Dedifferentiated amniotic fluid mesenchymal stem cell (primary cell): Measurements from ENCODE around the gene DNAJC1.
A peak's percentile ranks its signal among the peaks of the same experiment; 100 is the strongest.

ENCODE experiments used
- DNase-seq: peaks from one replicate; pipeline ENCODE4 v3.0.0-alpha.2; 2016; ENCODE audit errors: extremely low spot score

The DNAJC1 gene

DNA sequence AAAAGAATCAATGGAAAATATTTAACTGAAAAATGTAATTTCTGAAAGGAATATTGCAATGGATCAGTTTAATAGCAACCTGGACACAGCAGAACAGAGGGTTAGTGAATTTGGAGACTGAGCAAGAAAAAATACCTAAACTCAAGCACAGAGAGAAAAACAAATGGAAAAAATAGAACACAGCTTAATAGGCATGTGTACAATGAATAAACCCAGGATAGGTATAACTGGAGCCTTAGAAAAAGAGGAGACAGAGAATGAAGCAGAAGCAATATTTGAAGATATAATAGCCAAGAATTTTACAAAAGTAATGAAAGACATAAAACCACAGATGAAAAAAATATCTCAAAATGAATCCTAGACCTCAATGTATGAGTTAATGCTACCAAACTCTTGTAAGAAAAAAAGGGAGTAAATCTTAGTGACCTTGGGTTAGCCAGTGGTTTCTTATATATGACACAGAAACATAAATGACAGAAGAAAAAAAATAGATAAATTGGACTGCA is 2.9 kb upstream of the DNAJC1 start:
- DNase-seq = no peak

DNA sequence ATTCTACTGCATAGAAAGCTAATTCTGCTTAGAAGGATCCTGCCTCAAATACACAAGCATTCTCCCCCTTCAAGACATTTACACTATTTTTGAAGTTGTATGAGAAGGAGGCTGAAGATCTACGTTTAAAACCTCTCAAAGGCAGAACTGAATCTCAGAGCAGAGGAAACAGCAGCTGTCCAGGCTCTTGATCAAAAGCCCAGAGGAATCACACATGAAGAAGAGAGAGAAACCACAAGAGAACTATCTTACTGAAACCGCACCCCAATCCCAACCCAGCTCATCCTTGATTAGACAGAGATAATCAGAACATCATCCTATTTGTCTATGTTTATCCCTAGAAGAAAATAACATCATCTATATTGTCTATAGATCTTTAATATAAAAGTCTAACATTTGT is 2.2 kb upstream of the DNAJC1 start:
- no peak for DNase-seq

DNA sequence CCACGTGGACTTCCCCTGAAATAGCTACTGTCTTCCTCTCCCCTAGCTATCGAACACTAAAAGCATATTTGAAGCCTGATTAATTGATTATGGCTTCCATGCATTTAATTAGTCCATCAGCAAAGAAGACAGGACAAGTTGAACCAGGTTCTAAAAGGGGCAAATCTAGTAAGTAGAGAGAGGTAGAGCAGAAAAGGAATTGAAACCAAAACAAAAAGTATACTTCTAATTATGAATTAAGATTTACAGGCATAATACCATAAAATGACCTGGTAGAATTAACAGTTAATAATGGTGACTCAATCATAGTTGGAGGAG is 393 bp upstream of the DNAJC1 start:
- DNase-seq = no peak

DNA sequence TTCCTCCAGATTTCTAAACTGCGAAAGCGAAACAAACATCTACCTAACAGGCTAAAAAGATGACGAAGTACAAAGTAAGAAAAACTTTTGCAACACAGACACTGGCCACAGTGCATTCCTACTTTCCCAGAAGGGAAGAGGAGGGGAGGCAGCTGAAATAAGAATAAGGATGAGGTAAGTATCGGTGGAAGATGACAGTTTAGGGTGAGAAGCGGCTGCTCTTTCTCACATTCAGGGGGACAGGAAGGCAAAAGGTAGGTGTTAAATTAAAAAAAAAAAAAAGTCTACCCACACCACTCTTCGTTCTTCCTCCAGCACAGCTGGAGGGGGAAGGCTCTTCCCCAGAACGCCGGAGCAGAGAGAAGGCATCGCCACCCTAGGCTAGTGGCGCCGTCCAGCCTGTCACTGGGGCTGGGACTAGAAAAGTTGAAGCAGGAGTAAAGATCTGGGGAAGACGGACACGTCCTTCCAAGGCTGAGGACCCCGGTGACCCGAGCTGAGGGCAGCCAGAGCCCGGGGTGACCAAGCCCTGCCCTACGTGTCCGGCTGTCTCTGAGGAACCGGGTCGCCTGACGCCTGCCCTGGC is 846 bp downstream of the DNAJC1 start:
- peak; percentile 73 for DNase-seq

DNA sequence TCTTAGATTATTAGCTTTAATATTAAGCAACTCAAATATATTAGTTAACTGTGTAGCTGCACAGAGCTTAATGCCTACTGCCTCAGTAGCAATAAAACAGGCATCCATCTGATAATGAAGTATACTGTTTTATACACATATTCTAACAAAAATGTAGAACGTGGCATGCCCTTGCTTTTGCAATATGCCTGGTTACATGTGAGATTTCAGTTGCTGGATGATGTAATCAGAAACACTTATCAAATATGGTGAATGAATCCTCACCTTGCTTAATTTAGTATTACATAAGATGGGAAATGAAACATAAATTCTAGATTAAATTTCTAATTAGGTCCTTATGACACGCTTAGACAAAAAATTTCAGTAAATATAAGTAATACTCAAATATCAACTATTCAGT is 8.0 kb downstream of the DNAJC1 start:
- no peak for DNase-seq

DNA sequence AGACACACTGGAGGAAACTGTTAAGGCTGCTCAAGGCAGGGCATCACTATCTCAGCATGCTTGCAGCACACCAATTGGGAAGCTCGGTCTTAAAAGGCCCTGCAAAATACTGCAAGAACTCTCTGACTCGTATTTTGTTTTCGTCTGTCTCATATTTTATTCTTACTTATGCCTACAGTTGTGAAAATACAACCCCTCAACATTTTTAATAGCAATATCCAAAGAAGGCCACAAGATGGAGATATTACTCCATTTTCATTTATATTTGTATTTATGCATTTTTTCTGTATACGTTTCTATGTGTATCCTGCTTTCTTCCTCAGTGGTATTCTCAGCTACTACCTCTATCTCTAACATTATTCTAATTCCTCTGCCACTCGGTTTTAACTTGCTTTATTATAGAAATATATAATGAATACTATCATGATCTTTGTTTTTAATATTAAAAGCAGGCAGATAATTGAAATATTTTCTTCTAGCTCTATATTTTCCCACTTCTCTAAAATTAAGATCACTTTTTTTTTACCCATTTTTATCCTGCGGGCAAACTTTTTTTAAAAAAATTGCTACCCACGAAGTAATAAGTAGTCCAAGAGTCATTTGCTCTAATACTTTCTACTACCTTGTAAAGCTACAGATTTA is 10.0 kb downstream of the DNAJC1 start:
- DNase-seq = no peak

DNA sequence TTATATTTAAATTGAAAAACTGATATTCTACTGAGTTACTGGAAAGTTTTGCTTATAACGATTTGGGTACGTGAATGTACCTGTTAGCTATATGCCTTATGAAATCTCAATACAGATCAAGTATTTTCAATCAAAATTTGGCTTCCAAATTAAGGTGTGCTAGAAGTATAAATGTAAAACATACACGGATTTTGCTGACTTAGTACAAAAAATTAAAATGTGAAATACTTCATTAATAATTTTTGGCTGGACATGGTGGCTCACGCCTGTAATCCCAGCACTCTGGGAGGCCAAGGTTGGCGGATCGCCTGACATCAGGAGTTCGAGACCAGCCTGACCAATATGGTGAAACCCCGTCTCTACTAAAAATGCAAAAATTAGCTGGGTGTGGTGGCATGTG is 11.7 kb downstream of the DNAJC1 start:
- DNase-seq = no peak

DNA sequence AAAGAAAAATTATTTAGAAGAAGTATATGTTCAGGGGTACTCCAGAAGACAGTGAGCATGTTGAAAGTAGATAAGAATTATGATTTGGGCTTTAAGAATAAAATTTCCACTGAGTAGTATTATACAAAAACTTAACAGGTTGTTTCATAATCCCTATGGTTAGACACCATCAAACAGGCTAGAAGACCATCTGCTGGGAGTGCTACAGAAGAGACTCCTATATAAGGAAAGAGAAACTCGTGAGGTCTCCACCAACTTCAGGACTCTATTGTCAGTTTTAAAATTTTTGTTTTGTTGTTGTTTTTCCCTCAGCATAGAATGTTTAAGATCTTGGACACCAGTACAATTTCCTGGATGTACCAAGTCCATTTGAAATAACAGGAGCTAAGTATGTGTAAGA is 13.1 kb downstream of the DNAJC1 start:
- no peak for DNase-seq

DNA sequence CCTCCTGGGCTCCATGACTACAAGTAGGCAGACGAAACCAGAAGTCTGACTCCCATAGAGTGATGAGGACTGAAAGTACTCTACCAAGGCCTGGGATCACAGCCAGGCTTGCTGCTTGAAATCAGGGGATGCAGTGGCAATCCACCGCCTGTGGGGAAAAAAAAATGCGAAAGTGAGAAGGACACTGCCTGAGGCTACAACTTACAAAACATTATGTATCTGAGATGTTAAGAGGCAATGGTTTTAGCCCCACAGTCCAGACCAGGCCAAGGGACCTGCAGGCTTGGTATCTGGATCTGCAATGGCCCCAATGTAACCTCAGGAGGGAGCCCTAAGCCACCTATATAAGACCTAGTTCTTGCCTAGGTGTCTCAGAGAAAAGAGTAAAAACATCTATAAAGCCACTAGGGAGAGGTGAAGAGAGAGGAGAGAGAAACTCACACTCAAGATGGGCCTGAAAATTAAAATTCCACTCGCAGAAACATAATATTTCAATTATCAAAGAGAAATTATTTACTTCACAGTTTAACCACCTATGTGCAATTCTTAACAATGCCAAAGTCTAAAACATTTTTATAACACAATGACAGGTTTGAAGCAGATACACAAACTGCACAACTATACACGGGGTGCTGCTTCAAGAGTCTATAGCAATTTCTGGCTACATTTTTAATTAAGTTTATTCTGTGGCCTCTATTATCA is 13.9 kb downstream of the DNAJC1 start:
- peak; percentile 35 for DNase-seq

DNA sequence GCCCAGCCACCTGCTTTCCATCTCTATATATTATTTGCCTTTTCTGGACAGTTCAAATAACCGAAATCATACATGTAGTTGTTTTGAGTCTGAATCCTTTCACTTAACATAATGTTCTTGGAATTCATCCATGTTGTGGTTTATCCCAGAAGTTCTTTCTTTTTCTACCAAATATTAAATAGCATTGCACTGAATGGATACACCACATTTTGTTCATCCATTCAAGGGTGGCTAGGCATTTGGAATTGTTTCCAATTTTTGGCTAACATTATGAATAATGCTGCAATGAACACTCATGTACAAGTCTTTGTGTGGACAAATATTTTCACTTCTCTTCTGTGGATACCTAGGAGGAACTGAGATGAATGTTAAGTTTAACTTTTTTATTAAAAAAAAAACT is 18.0 kb downstream of the DNAJC1 start:
- no peak for DNase-seq

DNA sequence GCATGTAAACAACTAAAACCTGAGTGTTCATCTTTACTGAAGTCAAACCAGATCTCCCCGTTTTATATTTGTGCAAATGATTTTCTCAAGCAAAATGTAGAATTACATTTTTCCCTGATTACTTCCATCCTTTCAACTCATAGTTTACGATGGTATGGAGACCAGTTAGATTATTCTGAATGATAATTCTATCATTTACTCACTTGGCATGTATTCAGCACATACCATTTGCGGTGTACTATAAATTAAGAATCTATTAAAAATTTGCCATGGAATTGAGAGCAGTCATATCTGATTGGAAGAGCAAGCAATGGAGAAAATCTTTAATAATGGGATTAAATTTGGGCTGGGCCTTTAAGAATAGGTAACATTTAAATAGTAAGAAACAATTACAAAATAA is 22.4 kb downstream of the DNAJC1 start:
- no peak for DNase-seq

DNA sequence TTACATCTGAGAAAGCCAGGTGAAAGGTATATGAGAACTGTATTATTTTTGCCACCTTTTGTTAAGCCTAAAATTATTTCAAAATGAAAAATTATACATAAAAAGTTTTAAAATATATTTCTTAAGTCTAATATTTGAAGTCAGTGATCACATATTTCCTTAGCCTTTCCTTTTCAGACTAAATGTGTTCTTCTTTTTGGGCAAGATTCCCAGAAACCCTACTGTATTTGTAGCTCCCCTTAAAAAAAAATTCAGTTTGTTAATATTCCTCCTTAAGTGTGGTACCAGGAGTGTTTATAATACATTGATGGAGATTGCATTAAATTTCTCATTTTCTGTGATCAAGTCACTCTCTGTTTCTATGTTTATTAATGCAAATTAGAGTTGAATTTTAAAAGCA is 22.8 kb downstream of the DNAJC1 start:
- DNase-seq = no peak

DNA sequence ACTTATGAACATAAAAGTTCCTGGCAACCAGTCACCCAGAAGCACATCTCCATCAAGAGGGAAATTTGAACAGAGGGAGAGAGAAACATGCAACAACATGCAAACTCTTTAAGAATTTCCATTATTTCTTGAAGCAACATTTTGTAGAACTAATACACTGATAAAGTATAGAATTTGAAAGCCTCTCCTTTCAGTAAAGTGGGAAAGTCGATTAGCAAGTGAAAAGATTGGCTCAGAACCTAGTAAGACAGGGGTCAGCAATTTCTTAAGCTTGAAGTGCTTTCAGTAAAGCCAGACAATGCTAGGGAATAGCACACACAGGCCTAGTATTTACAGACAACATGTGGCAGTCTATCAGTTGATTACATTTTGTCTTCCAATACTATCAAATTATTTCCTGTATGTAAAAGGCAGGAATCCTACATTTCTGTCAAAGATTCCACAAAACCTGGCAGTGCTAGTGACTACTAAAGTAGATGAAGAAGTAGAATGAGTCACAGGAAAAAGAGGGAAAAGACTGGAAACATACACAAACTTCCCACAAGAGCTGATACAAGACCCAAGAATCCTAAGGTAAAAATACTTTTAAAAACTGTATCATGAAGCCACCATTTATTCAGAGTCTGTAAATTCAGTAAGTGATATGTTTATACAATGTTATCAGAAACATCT is 25.2 kb downstream of the DNAJC1 start:
- no peak for DNase-seq

DNA sequence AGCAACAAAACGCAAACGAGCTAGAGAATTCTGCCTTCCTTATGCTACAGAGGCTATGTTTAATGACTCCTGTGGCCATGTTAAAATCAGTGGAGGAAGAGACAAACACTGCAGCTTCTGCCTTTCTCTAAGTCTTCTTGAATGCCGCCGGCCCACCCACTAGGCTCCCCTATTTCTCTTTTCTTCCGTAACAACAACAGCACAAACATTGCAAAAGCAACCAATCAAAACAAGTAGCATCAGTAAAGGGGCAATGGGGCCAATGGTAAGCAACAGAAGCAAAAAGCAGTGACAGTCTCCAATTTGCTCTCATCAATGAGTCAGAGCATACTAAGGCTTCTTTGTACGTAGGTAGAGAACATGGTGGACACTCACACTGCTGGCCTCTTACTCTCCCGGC is 26.8 kb downstream of the DNAJC1 start:
- DNase-seq = no peak

DNA sequence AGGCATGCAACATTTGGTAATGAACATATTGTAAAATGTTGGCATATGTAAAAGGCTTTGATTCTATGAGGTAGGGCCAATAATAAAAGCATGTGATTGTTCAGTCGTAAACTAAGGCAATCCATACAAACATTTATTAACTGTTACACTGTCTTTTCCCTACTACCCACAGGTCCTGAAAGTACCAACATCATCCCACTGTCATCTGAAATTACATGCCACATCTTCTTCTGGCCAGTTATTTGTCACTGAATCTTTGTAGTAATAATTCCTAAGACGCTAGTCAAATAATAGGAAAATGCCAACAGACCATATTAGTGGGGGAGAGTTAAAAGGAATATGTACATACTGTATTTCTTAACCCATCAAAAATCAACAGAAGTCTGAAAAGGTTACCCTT is 27.2 kb downstream of the DNAJC1 start:
- DNase-seq = no peak

DNA sequence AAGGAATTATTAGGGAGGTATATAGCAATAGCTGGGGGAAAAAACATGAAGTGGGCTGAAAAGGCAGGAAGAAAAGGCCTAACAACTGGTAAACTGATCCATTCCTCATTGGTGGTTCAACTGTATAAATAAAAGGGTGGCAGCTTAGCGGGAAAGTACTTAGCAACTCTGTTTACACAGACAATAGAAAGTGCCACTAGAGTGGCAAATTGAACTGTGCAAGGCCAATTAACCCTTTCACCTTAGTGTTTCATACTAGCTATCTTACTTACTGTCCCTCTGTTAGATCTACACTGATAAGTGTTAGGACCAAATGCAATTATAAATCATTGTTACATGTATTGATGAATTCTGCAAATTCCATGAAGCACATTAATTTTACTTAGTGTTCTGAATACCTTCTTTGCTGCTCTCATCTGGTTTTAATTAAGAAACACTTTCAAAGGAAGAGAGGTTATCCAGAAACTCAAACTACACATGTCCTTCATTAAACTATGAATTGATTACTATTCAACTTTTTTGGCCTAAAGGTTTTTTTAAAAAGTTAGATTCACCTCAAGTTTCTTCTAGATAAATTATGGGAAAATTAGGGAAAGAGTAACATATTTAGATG is 28.0 kb downstream of the DNAJC1 start:
- DNase-seq = no peak

DNA sequence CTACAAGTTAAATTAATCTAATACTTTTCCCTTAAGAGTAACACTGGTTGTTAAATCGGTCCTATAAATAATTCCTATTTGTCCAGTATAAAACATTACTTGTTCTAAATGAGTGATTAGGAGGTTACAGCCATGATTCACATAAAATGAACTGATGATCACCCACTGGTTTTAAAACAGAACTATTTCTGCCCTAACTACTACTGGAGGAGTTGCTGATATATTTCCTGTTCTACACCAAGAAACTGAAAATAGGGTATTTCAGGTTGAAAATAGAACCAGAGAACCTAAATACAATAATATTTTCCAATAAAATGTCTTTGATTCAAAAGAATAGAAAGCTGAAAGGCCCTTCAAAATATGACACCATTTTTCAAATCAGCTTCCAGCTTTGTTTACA is 30.9 kb downstream of the DNAJC1 start:
- DNase-seq = no peak

DNA sequence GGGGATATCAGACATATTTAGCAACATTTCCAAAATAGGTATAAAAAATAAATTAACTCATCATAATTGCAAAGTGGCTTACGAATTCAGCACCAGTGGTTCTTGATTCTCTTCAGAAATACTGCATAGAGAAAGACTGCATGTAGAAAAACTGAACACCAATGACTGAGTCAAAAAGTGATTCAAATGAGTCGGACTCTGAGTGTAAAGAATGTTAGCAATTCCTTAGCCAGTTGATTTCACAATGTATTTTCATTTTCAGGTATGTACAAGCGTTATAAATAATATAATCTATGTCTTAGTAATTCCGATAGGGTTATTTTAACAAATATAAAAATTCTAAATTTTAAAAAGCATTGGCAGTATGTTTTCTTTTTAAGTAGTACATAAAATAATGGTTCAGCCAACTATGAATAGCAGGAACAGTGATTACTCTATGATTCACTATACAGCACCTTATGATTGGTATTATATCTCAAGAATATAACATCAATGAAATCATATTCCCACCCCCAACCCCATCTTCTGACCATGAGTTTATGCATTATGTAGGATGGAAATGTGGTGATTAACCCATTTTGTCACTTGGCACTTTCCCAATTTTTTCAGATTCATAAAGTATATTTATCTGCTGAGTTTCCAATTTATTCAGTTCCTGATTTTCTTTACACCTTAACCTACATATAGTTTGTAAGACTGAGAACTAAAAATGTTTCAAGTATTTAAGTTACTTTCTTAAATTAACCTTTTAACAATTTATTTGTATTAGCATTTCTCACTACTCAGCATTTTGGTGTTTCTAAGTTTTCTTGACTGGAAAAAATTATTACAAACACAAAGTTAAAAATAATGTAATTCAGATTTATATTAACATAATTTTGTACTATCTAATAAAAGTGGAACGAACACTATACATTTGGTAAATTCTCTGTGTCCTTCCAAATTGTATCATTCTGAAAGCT is 33.9 kb downstream of the DNAJC1 start:
- DNase-seq = no peak

DNA sequence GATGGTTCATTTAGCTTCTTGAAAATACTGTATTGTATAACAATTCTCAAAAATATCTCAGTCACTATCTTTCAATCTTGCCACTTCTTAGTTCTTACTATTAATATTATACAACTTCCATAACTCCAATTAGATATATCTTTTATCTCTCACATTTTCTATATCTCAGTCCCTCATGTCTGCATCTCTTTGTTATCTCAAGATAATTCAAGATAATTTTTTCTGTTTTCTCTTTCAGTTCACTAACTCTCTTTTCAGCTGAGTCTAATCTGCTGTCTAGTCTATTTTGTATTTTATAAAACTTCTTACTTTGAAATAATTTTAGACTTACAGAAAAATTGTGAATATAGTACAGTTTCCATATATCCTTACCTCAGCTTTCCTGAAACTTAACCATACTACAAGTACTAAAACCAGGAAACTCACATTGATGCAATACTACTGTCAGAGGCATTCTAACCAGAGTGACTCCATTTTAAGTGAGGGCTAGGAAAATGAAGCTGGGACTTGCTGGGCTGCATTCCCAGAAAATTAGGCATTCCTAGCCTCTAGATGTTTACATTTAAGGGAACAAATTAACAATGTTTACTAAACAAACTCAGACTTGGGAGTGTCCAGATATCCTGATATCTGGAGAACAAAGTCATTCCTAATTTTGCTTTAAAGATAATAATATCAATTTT is 38.4 kb downstream of the DNAJC1 start:
- DNase-seq = no peak

DNA sequence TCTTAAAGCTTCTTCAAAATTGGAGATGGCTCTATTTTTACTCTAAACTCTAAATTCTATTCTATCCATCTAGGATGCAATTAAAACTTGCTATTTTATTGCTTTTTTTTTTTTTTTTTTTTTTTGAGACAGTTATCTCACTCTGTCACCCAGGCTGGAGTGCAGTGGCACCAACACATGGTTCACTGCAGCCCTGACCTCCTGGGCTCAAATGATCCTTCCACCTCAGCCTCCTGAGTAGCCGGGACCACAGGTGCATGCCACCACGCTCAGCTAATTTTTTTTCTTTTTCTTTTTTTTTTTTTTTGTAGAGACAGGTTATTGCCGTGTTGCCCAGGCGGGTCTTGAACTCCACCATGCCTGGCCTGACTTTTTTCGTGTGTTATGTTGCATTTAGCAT is 41.2 kb downstream of the DNAJC1 start:
- DNase-seq = no peak

DNA sequence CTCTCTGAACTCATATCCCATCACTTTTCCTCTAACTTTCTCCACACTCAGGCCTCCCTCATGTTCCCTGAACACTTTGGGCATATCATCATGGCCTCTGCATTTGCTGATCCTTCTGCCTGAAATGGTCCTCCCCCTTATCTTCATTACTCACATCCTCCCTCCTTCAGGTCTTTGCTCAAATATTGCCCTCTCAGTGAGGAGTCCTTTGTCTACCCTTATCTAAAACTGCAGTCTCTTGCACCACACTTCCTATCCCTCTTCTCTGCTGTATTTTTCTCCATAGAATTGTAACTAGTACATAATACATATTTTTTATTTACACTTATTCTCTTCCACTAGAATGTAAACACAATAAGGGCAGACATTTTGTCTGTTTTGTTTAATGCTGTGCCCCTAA is 41.7 kb downstream of the DNAJC1 start:
- no peak for DNase-seq
